NCI-H2171 (cell line): ENCODE results near the gene PFKM.

ENCODE experiments used
- DNase-seq: peaks from one replicate; lab custom pipeline; 2025; lab: John Stamatoyannopoulos, UW

Gene PFKM

GRCh38 chr12:48157018-48157888 is 38.1 kb downstream of the PFKM start, which contains the start of gene ASB8:
Gene ASB8, minus strand, starts transcription at chr12:48157515. Its CDS starts 4,019 bp downstream, at chr12:48153496.
- peak; percentile 94 for DNase-seq

GRCh38 chr12:48157889-48158370 is 38.8 kb downstream of the PFKM start:
- no peak for DNase-seq

- DNase-seq: no peak
These were observed 40.9 kb downstream of the PFKM start for GRCh38 chr12:48160046-48160445.

GRCh38 chr12:48160807-48161206 is 41.6 kb downstream of the PFKM start:
- DNase-seq: no peak

- no peak for DNase-seq
These were observed 44.1 kb downstream of the PFKM start for GRCh38 chr12:48163150-48163747.

- no peak for DNase-seq
These were observed 45.3 kb downstream of the PFKM start for GRCh38 chr12:48164451-48164850.

- no peak for DNase-seq
These were observed 46.2 kb downstream of the PFKM start for GRCh38 chr12:48165089-48165981.

GRCh38 chr12:48169011-48169410 is 49.8 kb downstream of the PFKM start:
- DNase-seq: no peak

- peak; percentile 27 for DNase-seq
These were observed 56.7 kb downstream of the PFKM start for GRCh38 chr12:48175613-48176416.

- DNase-seq: no peak
These were observed 57.2 kb downstream of the PFKM start for GRCh38 chr12:48176417-48176751.

GRCh38 chr12:48177982-48178381 is 58.8 kb downstream of the PFKM start:
- no peak for DNase-seq

GRCh38 chr12:48179466-48179865 is 60.3 kb downstream of the PFKM start:
- DNase-seq: no peak

GRCh38 chr12:48180424-48180823 is 61.3 kb downstream of the PFKM start:
- no peak for DNase-seq

GRCh38 chr12:48180857-48181495 is 61.8 kb downstream of the PFKM start:
- DNase-seq: no peak

GRCh38 chr12:48182631-48183030 is 63.5 kb downstream of the PFKM start:
- DNase-seq: no peak

GRCh38 chr12:48183091-48183875 is 64.1 kb downstream of the PFKM start, which contains the start of gene CCDC184:
Gene CCDC184, plus strand, starts transcription at chr12:48183644. Its CDS starts 479 bp downstream, at chr12:48184123.
- peak; percentile 90 for DNase-seq

GRCh38 chr12:48183876-48184548 is 64.8 kb downstream of the PFKM start:
- no peak for DNase-seq

- no peak for DNase-seq
These were observed 65.4 kb downstream of the PFKM start for GRCh38 chr12:48184549-48184922.

GRCh38 chr12:48185181-48185919 is 66.2 kb downstream of the PFKM start:
- DNase-seq: no peak
